ENCODE measurements around the gene MBD5.
"Not testable (repeated sequence)": the region's sequence is repeated elsewhere in the genome, so short reads cannot be mapped to it uniquely, and the experiment has no call there.

The MBD5 gene

GRCh38 chr2:148021059-148021861 is at the start of gene MBD5:
TSS of gene MBD5 (plus strand) at chr2:148021091.
- no peak for DNase-seq

- DNase-seq: no peak
These were observed 44.8 kb upstream of the MBD5 start for GRCh38 chr2:147976102-147976501.

- DNase-seq: no peak
These were observed 43.2 kb upstream of the MBD5 start for GRCh38 chr2:147977679-147978078.

GRCh38 chr2:147980940-147981528 is 39.9 kb upstream of the MBD5 start:
- DNase-seq: no peak

- DNase-seq: no peak
These were observed 31.8 kb upstream of the MBD5 start for GRCh38 chr2:147989102-147989501.

- no peak for DNase-seq
These were observed 31.0 kb upstream of the MBD5 start for GRCh38 chr2:147989809-147990403.

- DNase-seq: not testable (repeated sequence)
These were observed 25.9 kb upstream of the MBD5 start for GRCh38 chr2:147994965-147995364.

- DNase-seq: no peak
These were observed 24.1 kb upstream of the MBD5 start for GRCh38 chr2:147996828-147997227.

- DNase-seq: no peak
These were observed 22.7 kb upstream of the MBD5 start for GRCh38 chr2:147998203-147998602.

GRCh38 chr2:147999126-147999525 is 21.8 kb upstream of the MBD5 start:
- DNase-seq: no peak

GRCh38 chr2:148000095-148000494 is 20.8 kb upstream of the MBD5 start:
- DNase-seq: no peak

- not testable (repeated sequence) for DNase-seq
These were observed 18.5 kb upstream of the MBD5 start for GRCh38 chr2:148002420-148002819.

GRCh38 chr2:148006249-148007007 is 14.5 kb upstream of the MBD5 start:
- no peak for DNase-seq

GRCh38 chr2:148007219-148007900 is 13.5 kb upstream of the MBD5 start:
- no peak for DNase-seq

- DNase-seq: not testable (repeated sequence)
These were observed 12.5 kb upstream of the MBD5 start for GRCh38 chr2:148008411-148008810.

- no peak for DNase-seq
These were observed 7.0 kb upstream of the MBD5 start for GRCh38 chr2:148013876-148014275.

GRCh38 chr2:148014616-148015015 is 6.3 kb upstream of the MBD5 start:
- DNase-seq: no peak

- peak; percentile 96 for DNase-seq
These were observed 506 bp upstream of the MBD5 start, which contains the start of gene ORC4 for GRCh38 chr2:148020111-148021058. TSS of gene ORC4 (minus strand) at chr2:148020737. CDS start at chr2:147975958, 44,779 bp downstream.

GRCh38 chr2:148021886-148022285 is 995 bp downstream of the MBD5 start:
- no peak for DNase-seq

GRCh38 chr2:148022351-148022750 is 1.5 kb downstream of the MBD5 start:
- DNase-seq: no peak

- no peak for DNase-seq
These were observed 2.0 kb downstream of the MBD5 start for GRCh38 chr2:148022882-148023281.
